Parathyroid adenoma (tissue), 2 donors: ENCODE data around the gene LLGL1.

Experiments
- H2AFZ ChIP-seq: fragments of 300-600 bp; sonication (generic); one replicate; pipeline ENCODE4 v1.7.0; 2017; ENCODE audit warnings: antibody characterized with exemption, mild to moderate bottlenecking
- H3K27ac ChIP-seq: fragments of 300-600 bp; sonication (generic); one replicate; pipeline ENCODE4 v1.7.0; 2017
- H3K27me3 ChIP-seq: fragments of 300-600 bp; sonication (generic); one replicate; pipeline ENCODE4 v1.7.0; 2017; ENCODE audit warnings: low read length; ENCODE audit not compliant: control insufficient read depth, insufficient read depth
- H3K36me3 ChIP-seq: fragments of 300-600 bp; sonication (generic); one replicate; pipeline ENCODE4 v1.7.0; 2017; ENCODE audit warnings: low read length; ENCODE audit not compliant: control insufficient read depth, insufficient read depth
- H3K4me1 ChIP-seq: fragments of 300-600 bp; sonication (generic); one replicate; pipeline ENCODE4 v1.7.0; 2017; ENCODE audit warnings: control low read depth
- H3K4me2 ChIP-seq: fragments of 300-600 bp; sonication (generic); one replicate; pipeline ENCODE4 v1.7.0; 2017; ENCODE audit warnings: low read length
- H3K4me3 ChIP-seq: fragments of 300-600 bp; sonication (generic); one replicate; pipeline ENCODE4 v1.7.0; 2017; ENCODE audit warnings: low read depth, low read length
- H3K79me2 ChIP-seq: fragments of 300-600 bp; sonication (generic); one replicate; pipeline ENCODE4 v1.7.0; 2017; ENCODE audit warnings: control low read depth
- H3K9ac ChIP-seq: fragments of 300-600 bp; sonication (generic); one replicate; pipeline ENCODE4 v1.7.0; 2017; ENCODE audit warnings: mild to moderate bottlenecking
- H3K9me3 ChIP-seq: fragments of 300-600 bp; sonication (generic); one replicate; pipeline ENCODE4 v1.7.0; 2017; ENCODE audit warnings: low read length; ENCODE audit not compliant: control insufficient read depth
- CTCF ChIP-seq: fragments of 300-600 bp; sonication (generic); IDR thresholded peaks from one replicate; pipeline ENCODE4 v1.7.0; 2017; ENCODE audit warnings: antibody characterized with exemption, mild to moderate bottlenecking
- donor health status: primary hyperparathyroidism.

LLGL1 gene

GRCh38 chr17:18197535-18198194 lies 27.8 kb upstream of the LLGL1 start:
- Histone ChIP-seq H2AFZ (no peak overlapping the region), H3K27ac (no peak overlapping the region), H3K9ac (no peak overlapping the region), H3K27me3 (no peaks in the 10 kb centered on the region), H3K4me2 (no peak overlapping the region), H3K9me3 (no peaks in the 10 kb centered on the region), H3K36me3 (no peaks in the 10 kb centered on the region), H3K79me2 (peaks cover 64% of the 10 kb centered on the region), H3K4me1 (peaks cover 8% of the 10 kb centered on the region), H3K4me3 (no peak overlapping the region)
- no peak for TF ChIP-seq CTCF

- H3K4me3 ChIP-seq, result no peak overlapping the region
- H3K4me2 ChIP-seq, result no peak overlapping the region
- H3K36me3 ChIP-seq, result no peaks in the 10 kb centered on the region
- no peak for TF ChIP-seq CTCF
- H3K79me2 ChIP-seq, result peaks cover 62% of the 10 kb centered on the region
- H3K27ac ChIP-seq, result no peak overlapping the region
- no peaks in the 10 kb centered on the region for H3K27me3 ChIP-seq
- H3K9me3 ChIP-seq, result no peaks in the 10 kb centered on the region
- H3K9ac ChIP-seq, result no peak overlapping the region
- peaks cover 8% of the 10 kb centered on the region for H3K4me1 ChIP-seq
- no peak overlapping the region for H2AFZ ChIP-seq
These were observed 26.9 kb upstream of the LLGL1 start for GRCh38 chr17:18198530-18198929.

- H2AFZ ChIP-seq, result no peak overlapping the region
- peaks cover 6% of the 10 kb centered on the region for H3K4me1 ChIP-seq
- no peak overlapping the region for H3K4me3 ChIP-seq
- no peak overlapping the region for H3K9ac ChIP-seq
- no peak overlapping the region for H3K4me2 ChIP-seq
- peaks cover 53% of the 10 kb centered on the region for H3K79me2 ChIP-seq
- H3K27me3 ChIP-seq, result no peaks in the 10 kb centered on the region
- H3K9me3 ChIP-seq, result no peaks in the 10 kb centered on the region
- no peaks in the 10 kb centered on the region for H3K36me3 ChIP-seq
- TF ChIP-seq CTCF, result no peak
- H3K27ac ChIP-seq, result no peak overlapping the region
These were observed 24.3 kb upstream of the LLGL1 start for GRCh38 chr17:18201108-18201507.

GRCh38 chr17:18203308-18203707 lies 22.1 kb upstream of the LLGL1 start:
- Histone ChIP-seq H3K79me2 (peaks cover 37% of the 10 kb centered on the region), H3K4me1 (peaks cover 6% of the 10 kb centered on the region), H3K9ac (no peak overlapping the region), H3K9me3 (no peaks in the 10 kb centered on the region), H3K4me2 (no peak overlapping the region), H3K27ac (no peak overlapping the region), H3K36me3 (no peaks in the 10 kb centered on the region), H2AFZ (no peak overlapping the region), H3K4me3 (no peak overlapping the region), H3K27me3 (no peaks in the 10 kb centered on the region)
- TF ChIP-seq CTCF, result no peak

- Histone ChIP-seq H2AFZ (no peak overlapping the region), H3K9me3 (no peaks in the 10 kb centered on the region), H3K9ac (no peak overlapping the region), H3K27ac (no peak overlapping the region), H3K4me3 (no peak overlapping the region), H3K79me2 (peaks cover 25% of the 10 kb centered on the region), H3K36me3 (no peaks in the 10 kb centered on the region), H3K27me3 (no peaks in the 10 kb centered on the region), H3K4me2 (no peak overlapping the region), H3K4me1 (peaks cover 2% of the 10 kb centered on the region)
- TF ChIP-seq CTCF, result no peak
These were observed 19.6 kb upstream of the LLGL1 start for GRCh38 chr17:18205861-18206260.
